OCI-LY3 (cell line): Measurements from ENCODE around the gene PLK5.
"Not testable (repeated sequence)": the region's sequence is repeated elsewhere in the genome, so short reads cannot be mapped to it uniquely, and the experiment has no call there.

ENCODE experiments used
- H2AFZ ChIP-seq: fragments of 200-600, 300-600 bp; shearing (Covaris generic); 2 replicates; pipeline ENCODE4 v1.6.0; 2014; ENCODE audit warnings: antibody characterized with exemption, low read depth, low read length
- H3K27ac ChIP-seq: fragments of 200-600, 300-600 bp; sonication (generic); 2 replicates; pipeline ENCODE4 v1.5.1; 2014; ENCODE audit warnings: mild to moderate bottlenecking, low read length, moderate library complexity, mixed read lengths
- H3K27me3 ChIP-seq: fragments of 200-600, 300-600 bp; sonication (generic); 2 replicates; pipeline ENCODE4 v1.6.1; 2014; ENCODE audit warnings: low read depth, low read length, mixed read lengths
- H3K36me3 ChIP-seq: fragments of 200-600, 300-600 bp; sonication (generic); replicated peaks from 2 replicates; pipeline ENCODE3; 2014; ENCODE audit warnings: low read depth, low read length, mixed read lengths
- H3K4me1 ChIP-seq: fragments of 300-600, 200-600 bp; sonication (generic); 2 replicates; pipeline ENCODE4 v1.6.1; 2014; ENCODE audit warnings: low read length, mixed read lengths
- H3K4me2 ChIP-seq: fragments of 200-600, 300-600 bp; sonication (generic); 2 replicates; pipeline ENCODE4 v1.6.1; 2014; ENCODE audit warnings: low read length, mixed read lengths
- H3K4me3 ChIP-seq: fragments of 300-600, 200-600 bp; sonication (generic); 2 replicates; pipeline ENCODE4 v1.5.1; 2014; ENCODE audit warnings: antibody characterized with exemption, mild to moderate bottlenecking, low read length, moderate library complexity
- H3K79me2 ChIP-seq: fragments of 300-600, 200-600 bp; shearing (Covaris generic); 2 replicates; pipeline ENCODE4 v1.6.1; 2014; ENCODE audit warnings: mild to moderate bottlenecking, low read length, mixed read lengths
- H3K9ac ChIP-seq: fragments of 300-600, 200-600 bp; shearing (Covaris generic); 2 replicates; pipeline ENCODE4 v1.6.0; 2014; ENCODE audit warnings: mild to moderate bottlenecking, low read length, moderate library complexity
- H3K9me3 ChIP-seq: fragments of 200-600, 300-600 bp; shearing (Covaris generic); 2 replicates; pipeline ENCODE4 v1.6.1; 2014; ENCODE audit warnings: low read length, mixed read lengths; ENCODE audit not compliant: insufficient read depth
- H4K20me1 ChIP-seq: fragments of 200-600, 300-600 bp; sonication (generic); 2 replicates; pipeline ENCODE4 v1.6.1; 2016; ENCODE audit warnings: low read length, mixed read lengths; ENCODE audit not compliant: insufficient read depth
- CTCF ChIP-seq: fragments of 200-600, 300-600 bp; sonication (generic); IDR thresholded peaks from 2 replicates; pipeline ENCODE4 v1.5.1; 2014; ENCODE audit warnings: antibody characterized with exemption, low read length, low read depth
- EZH2phosphoT487 ChIP-seq: fragments of 200-600 bp; shearing (Covaris generic); IDR thresholded peaks from 2 replicates; pipeline ENCODE4 v1.6.1; 2018; ENCODE audit warnings: antibody characterized with exemption, mixed run types, low read depth

PLK5 gene

GRCh38 chr19:1523412-1524286, at the start of gene PLK5:
Gene PLK5, plus strand, starts transcription at chr19:1524077. Its CDS starts 2,920 bp downstream, at chr19:1526997.
- no peak within 1 kb of the TSS for H2AFZ ChIP-seq
- H3K36me3 ChIP-seq = no peaks in the 10 kb centered on the region
- H3K27ac ChIP-seq = no peak within 1 kb of the TSS
- no peaks in the 10 kb centered on the region for H4K20me1 ChIP-seq
- no peaks in the 10 kb centered on the region for H3K27me3 ChIP-seq
- H3K9me3 ChIP-seq = no peaks in the 10 kb centered on the region
- no peaks in the 10 kb centered on the region for H3K79me2 ChIP-seq
- H3K4me3 ChIP-seq = no peak within 1 kb of the TSS
- no peak within 1 kb of the TSS for H3K4me2 ChIP-seq
- TF ChIP-seq EZH2phosphoT487 (no peak), CTCF (no peak)
- no peak within 1 kb of the TSS for H3K9ac ChIP-seq
- H3K4me1 ChIP-seq = no peaks in the 10 kb centered on the region

GRCh38 chr19:1474765-1475351, 49.0 kb upstream of the PLK5 start:
- H3K4me3 ChIP-seq = no peak overlapping the region
- peaks cover 6% of the 10 kb centered on the region; the same call in 1 of the 2 replicates for H3K4me1 ChIP-seq
- no peak overlapping the region for H2AFZ ChIP-seq
- no peaks in the 10 kb centered on the region for H3K27me3 ChIP-seq
- no peaks in the 10 kb centered on the region for H3K9me3 ChIP-seq
- H4K20me1 ChIP-seq = peaks cover 30% of the 10 kb centered on the region
- peaks cover 17% of the 10 kb centered on the region for H3K36me3 ChIP-seq
- peaks cover 30% of the 10 kb centered on the region for H3K79me2 ChIP-seq
- H3K9ac ChIP-seq = no peak overlapping the region
- TF ChIP-seq EZH2phosphoT487 (no peak), CTCF (no peak)
- no peak overlapping the region for H3K27ac ChIP-seq
- H3K4me2 ChIP-seq = no peak overlapping the region

- Histone ChIP-seq H3K9me3 (no peaks in the 10 kb centered on the region), H3K27ac (no peak overlapping the region), H3K4me2 (no peak overlapping the region), H3K9ac (no peak overlapping the region), H3K4me3 (no peak overlapping the region), H3K36me3 (peaks cover 17% of the 10 kb centered on the region), H4K20me1 (peaks cover 30% of the 10 kb centered on the region), H3K4me1 (peaks cover 6% of the 10 kb centered on the region; the same call in 1 of the 2 replicates), H3K27me3 (no peaks in the 10 kb centered on the region), H3K79me2 (peaks cover 30% of the 10 kb centered on the region), H2AFZ (no peak overlapping the region)
- TF ChIP-seq CTCF (no peak), EZH2phosphoT487 (no peak)
Measured at GRCh38 chr19:1475751-1476437, 48.0 kb upstream of the PLK5 start.

- not testable (repeated sequence) for H3K27me3 ChIP-seq, H3K9me3 ChIP-seq, H3K4me3 ChIP-seq, H3K4me2 ChIP-seq, H3K9ac ChIP-seq, H3K4me1 ChIP-seq, H3K27ac ChIP-seq, H2AFZ ChIP-seq
- H3K79me2 ChIP-seq = peaks cover 30% of the 10 kb centered on the region
- peaks cover 27% of the 10 kb centered on the region for H4K20me1 ChIP-seq
- H3K36me3 ChIP-seq = peaks cover 17% of the 10 kb centered on the region
Measured at GRCh38 chr19:1477056-1477455, 46.8 kb upstream of the PLK5 start.
